Measurements from ENCODE around the gene EXOC3.

DNA sequence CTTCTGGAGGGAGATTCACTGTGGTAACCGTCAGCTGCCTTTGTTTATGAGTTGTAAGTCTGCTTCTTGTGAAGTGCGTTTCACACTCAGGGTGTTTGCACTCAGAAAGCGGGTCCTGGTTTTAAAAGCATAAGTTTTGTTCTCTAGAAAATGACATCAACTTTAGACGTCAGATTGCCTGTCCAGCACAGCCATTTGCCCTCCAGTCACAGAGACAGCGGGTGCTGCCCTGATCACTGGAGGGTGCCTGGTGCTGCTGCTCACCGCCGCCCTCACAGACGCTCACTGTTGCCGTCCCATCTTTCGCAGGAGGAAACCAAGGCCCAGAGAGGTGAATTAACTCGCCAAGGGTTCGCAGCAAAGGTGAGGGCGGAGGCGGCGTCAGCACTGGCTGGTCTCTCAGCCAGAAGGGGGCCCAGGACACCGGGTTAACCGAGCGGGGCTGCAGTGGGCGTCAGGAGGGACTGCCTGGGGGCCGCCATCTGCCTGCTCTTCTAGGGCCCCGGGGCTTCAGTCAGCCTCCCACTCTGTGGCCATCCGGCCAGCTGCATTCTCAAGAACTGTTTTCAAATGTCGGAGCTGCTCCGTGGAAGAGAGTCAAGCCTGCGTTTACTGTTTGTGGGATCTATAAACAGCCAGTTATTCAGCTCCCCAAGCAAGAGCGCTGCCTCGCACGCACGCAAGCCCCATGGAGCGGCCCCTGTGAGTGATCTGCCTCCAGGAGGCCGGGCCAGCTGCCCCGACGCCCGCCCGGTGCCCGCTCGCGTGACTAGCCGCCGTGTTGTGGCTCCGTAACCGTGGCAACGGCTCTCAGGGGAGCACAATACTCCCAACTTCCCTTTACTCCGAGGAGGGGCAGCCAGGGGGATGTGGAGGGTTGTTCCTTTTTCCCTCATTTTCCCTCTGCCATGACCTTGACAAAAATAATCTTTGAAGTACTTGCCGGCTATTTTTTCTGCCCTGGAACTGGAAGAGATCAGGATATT lies 43.4 kb upstream of the EXOC3 start:
- TF ChIP-seq, protein P1, sequence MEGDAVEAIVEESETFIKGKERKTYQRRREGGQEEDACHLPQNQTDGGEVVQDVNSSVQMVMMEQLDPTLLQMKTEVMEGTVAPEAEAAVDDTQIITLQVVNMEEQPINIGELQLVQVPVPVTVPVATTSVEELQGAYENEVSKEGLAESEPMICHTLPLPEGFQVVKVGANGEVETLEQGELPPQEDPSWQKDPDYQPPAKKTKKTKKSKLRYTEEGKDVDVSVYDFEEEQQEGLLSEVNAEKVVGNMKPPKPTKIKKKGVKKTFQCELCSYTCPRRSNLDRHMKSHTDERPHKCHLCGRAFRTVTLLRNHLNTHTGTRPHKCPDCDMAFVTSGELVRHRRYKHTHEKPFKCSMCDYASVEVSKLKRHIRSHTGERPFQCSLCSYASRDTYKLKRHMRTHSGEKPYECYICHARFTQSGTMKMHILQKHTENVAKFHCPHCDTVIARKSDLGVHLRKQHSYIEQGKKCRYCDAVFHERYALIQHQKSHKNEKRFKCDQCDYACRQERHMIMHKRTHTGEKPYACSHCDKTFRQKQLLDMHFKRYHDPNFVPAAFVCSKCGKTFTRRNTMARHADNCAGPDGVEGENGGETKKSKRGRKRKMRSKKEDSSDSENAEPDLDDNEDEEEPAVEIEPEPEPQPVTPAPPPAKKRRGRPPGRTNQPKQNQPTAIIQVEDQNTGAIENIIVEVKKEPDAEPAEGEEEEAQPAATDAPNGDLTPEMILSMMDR (IDR thresholded peaks at IDR 0.05 in 4 of 5, conservative IDR thresholded peaks at IDR 0.05 in 1 of 5), result no peak
- no peak for TF ChIP-seq POLR2A (IDR thresholded peaks at IDR 0.05)

Data from gastrocnemius medialis (tissue), 4 donors.